HPDE6-E6E7 (cell line): ENCODE results near the gene PTPRN2.
"Not testable (repeated sequence)": the region's sequence is repeated elsewhere in the genome, so short reads cannot be mapped to it uniquely, and the experiment has no call there.

Experiments used
- DNase-seq: peaks from one replicate; pipeline ENCODE4 v3.0.0; 2011; ENCODE audit warnings: missing footprints; ENCODE audit errors: extremely low spot score

Gene PTPRN2

DNA sequence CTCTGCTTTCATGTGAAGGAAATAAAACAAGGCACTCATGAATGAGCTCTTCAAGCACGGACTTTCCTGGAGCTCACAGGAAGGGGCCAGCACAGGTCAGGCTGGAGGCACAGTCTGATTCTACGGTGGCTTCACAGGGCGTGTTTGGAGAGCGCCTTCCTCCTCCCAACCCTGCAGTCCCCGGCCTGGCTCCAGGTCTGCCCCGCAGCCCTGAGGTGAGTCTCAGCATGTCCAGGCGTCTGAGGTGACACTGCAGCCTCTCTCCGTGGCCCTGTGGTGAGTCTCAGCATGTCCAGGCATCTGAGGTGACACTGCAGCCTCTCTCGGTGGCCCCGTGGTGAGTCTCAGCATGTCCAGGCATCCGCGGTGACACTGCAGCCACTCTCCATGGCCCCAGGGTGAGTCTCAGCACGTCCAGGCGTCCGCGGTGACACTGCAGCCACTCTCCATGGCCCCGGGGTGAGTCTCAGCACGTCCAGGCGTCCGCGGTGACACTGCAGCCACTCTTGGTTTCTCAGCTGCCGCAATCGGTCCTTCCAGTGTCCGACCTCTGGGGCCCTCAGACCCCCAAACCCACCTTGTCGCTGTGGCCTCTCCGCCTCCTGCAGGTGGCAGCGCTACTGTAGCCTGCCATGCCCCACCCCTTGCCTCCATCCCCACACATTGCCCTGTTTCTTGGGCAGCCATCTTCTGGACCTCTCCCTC is 869.2 kb downstream of the PTPRN2 start:
- DNase-seq: no peak

- DNase-seq: no peak
Measured at GRCh38 chr7:157717211-157718174, 870.1 kb downstream of the PTPRN2 start.

- no peak for DNase-seq
Measured at GRCh38 chr7:157715938-157716280, 871.7 kb downstream of the PTPRN2 start.

DNA sequence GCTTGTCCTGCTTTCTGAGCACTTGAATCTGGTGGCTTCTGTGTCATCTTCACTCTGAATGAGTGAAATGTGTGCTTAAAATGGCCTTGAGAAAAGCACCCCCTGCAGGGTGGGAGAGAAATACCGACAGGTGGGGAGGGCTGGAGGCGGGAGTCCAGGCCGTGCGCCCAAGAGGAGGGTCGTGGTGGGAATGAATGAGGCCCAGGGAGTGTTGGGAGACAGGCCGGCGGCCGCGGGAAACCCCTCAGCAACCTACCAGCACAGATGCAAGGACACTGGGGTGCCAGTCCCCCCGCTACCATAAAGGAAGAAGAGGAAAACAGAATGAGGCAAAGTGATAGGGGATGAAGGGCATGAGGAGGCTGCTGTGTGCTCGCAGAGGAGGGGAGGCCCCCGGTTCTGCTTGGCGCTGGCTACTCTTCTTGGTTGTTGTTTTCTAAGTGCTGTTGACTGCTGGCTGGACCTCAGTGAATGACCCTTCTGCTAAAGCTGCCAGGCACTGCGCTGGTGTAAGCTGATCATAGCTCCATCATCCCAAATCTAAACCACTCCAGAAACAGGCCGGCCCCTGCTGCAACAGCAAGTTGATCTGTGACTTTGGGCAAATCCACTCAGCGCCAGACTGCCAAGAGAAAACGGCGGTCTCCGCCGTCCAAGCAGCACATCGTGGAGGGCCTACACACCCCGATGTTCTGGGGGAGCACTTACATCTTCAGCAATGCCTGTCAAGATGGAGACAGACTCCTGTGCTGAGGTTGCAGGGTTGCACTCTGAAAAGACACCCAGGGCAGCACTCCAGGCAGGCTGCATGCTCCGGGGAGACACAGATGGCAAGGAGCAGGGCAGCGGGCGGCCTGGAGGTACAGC is 872.3 kb downstream of the PTPRN2 start:
- no peak for DNase-seq

DNA sequence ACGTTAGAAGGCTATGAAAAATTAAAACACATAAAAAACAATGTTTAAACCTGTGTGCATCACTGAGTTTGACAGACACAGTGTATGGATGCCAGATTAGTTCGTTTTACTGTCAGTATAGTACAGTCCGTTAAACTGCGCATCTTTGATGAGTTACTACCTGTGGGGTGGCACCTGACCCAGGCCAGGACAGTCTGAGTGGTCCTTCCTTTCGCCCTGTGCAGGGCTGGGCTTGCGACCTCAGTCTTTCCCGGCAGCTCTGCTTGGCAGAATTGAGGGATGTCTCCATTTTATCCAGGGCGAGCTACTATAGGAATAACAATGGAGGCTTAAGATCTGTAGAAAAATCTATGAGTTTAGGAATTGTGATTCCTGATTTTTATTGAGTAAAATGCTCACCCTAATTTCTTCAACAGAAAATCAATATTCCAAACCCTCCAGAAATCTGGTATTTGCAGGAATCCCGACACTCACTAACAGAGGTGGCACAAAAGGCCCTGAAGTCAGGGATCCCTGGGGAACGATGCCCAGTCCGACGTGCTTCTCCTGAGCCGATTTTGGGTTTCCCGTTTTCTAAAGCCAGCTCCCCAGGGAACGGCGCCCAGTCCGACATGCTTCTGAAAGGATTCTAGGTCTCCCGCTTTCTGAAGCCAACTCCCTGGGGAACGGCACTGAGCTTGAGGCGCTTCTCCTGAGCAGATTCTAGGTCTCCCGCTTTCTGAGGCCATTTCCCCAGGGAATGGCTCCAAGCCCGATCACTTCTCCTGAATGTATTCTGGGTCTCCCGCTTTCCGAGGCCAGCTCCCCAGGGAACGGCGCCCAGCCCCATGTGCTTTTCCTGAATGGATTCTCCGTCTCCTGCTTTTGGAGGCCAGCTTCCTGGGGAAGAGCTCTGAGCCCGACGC is 873.2 kb downstream of the PTPRN2 start:
- no peak for DNase-seq

DNA sequence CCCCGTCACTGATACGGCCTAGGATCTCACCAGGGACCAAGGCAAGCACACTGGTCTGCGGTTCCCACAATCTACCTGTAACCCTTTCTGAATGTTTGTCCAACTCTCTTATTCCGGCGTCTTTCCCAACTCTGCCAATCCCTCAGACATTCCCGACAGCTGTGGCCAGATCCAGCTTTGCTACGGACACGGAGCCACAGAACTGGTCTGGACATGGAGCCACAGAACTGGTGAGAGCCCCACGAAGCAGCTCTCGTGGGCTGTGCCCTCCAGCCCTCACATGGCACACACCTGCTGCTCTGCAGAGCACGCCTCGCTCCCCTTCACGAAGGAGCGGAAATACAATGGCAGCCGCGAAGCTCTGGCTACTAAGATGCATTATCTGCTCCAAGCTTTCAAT is 874.0 kb downstream of the PTPRN2 start:
- no peak for DNase-seq

GRCh38 chr7:157712666-157713235 is 874.9 kb downstream of the PTPRN2 start:
- DNase-seq: no peak

GRCh38 chr7:157711353-157711888 is 876.2 kb downstream of the PTPRN2 start:
- no peak for DNase-seq

GRCh38 chr7:157710396-157710795 is 877.2 kb downstream of the PTPRN2 start:
- no peak for DNase-seq

- no peak for DNase-seq
Measured at GRCh38 chr7:157709531-157710251, 877.9 kb downstream of the PTPRN2 start.

GRCh38 chr7:157708919-157709295 is 878.7 kb downstream of the PTPRN2 start:
- no peak for DNase-seq

GRCh38 chr7:157707983-157708918 is 879.4 kb downstream of the PTPRN2 start:
- DNase-seq: no peak

- no peak for DNase-seq
Measured at GRCh38 chr7:157704365-157704764, 883.3 kb downstream of the PTPRN2 start.

DNA sequence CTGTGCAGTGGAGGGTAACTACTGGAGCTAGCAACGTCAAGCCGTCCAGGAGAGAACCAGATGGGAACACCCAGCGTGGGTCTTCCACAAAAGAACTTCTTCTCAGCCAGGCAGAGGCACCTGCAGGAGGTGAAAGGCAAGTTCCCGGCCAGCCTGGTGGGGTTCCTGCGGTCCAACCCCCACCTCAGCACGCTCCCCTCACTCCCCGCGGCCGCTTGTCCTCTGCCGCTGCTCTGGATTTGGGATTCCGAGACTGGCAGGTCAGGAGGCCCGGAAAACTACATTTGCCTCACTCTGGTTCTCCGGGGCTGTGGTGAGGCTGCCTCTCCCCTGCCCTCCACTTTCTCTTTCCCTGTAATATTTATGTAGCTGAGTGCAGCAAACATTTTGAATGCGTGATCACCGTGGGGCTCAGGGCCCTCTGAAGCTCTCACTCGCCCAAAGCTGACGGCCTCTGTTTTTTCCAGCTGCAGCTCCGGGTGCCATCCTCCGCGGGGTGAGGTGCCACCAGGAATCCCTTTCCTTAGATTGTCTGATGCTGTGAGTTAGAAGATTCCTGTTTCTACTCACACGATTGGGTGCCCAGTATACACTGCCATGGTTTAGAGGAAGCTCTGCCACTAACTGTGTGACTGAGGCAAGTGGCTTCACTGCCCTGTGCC is 884.0 kb downstream of the PTPRN2 start:
- no peak for DNase-seq

GRCh38 chr7:157703131-157703530 is 884.5 kb downstream of the PTPRN2 start:
- no peak for DNase-seq

DNA sequence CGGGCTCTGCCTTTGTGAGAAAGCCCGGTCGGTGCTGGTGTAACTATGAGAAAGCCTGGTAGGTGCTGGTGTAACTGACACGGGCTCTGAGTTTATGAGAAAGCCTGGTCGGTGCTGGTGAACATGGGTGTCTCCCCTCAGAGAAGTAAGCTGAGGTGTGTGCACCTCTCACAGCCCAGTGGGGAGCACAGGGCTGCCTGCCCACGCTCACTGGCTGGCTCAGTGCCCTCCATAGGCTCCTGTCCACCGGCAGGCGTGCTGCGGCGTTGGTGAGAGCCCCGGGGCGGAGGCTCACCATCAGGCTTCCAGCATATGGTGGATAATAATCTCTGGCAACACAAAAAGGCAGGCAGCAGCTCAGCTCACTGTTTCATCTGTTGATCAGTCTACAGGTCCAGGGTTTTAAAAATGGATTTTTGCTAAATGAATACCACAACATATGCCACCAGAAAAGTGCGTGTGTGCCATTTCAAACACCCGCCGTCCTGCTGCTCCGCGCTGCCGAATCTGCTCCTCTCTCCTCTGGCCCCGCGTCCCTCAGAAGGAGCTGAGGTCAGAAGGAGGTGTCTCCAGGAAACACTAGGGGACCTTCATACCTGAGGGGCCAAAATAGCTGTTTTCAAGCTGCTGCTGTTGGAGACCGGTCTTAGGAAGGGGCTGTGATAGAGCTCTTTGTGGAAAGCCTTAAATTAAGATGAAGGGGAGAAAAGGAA is 885.2 kb downstream of the PTPRN2 start:
- no peak for DNase-seq

- not testable (repeated sequence) for DNase-seq
Measured at GRCh38 chr7:157701395-157702180, 886.0 kb downstream of the PTPRN2 start.
